Thyroid gland (tissue), 4 donors: Measurements from ENCODE around the gene TFAP2E. TPM values are rescaled to one million over a fixed set of nuclear protein-coding genes. Genes with fewer than 3 reads are reported as not detected.

ENCODE experiments used
- DNase-seq, 2 donors: peaks; one replicate each; pipeline ENCODE4 v3.0.0-alpha.2; 2019
- H3K27ac ChIP-seq, 3 donors: fragments of 200-600 bp; sonication (generic); 1 replicate in 2 of 3; 2 replicates in 1 of 3; pipeline ENCODE4 v1.5.1; 2016 to 2019; ENCODE audit warnings: mild to moderate bottlenecking in 1 of 3, moderate library complexity in 1 of 3
- H3K27me3 ChIP-seq: fragments of 200-600 bp; sonication (generic); one replicate; pipeline ENCODE4 v1.5.1; 2019
- H3K36me3 ChIP-seq, 2 donors: fragments of 200-600 bp; sonication (generic); one replicate each; pipeline ENCODE4 v1.5.1; 2016 to 2019
- H3K4me1 ChIP-seq, 2 donors: fragments of 200-600 bp; sonication (generic); one replicate each; pipeline ENCODE4 v1.5.1; 2017 to 2019
- H3K4me3 ChIP-seq, 3 donors: fragments of 200-600 bp; sonication (generic); replicated peaks in 1 of 3; 1 replicate in 2 of 3; 2 replicates in 1 of 3; pipeline ENCODE4 v1.5.1; 2016; ENCODE audit warnings: mild to moderate bottlenecking in 1 of 3
- H3K9me3 ChIP-seq: fragments of 200-600 bp; sonication (generic); one replicate; pipeline ENCODE4 v1.5.1; 2017
- CTCF ChIP-seq, 6 experiments: fragments of 200-600 bp in 3 of 6; fragments of 450-650 bp in 3 of 6; sonication (generic) in 3 of 6; IDR thresholded peaks; one replicate each; pipeline ENCODE4 v1.5.1; 2016 to 2019; ENCODE audit warnings: antibody characterized with exemption in 6 of 6, mild to moderate bottlenecking in 2 of 6, inconsistent platforms in 1 of 6, moderate library complexity in 1 of 6
- POLR2A ChIP-seq, 2 donors: fragments of 450-650 bp; IDR thresholded peaks; one replicate each; pipeline ENCODE4 v1.6.1; 2017; ENCODE audit warnings: antibody characterized with exemption in 2 of 2, mild to moderate bottlenecking in 2 of 2, moderate library complexity in 1 of 2
- WGBS, 2 donors: methylation state at CpG; one replicate each; pipeline ENCODE4 v1.1.5; 2017; 5-methylcytosine and 5-hydroxymethylcytosine counted together
- intact Hi-C: fragments of 100-400 bp; cut with DNase I; formaldehyde crosslinking; loops from one replicate; pipeline ENCODE4 v1.15.1; 2023
- total RNA-seq, 4 donors: library from RNA; depleted of rRNA; stranded (reverse); fragments of >200 nt; gene quantifications; one replicate each; pipeline ENCODE4 v1.2.3, GENCODE V29; 2016

The TFAP2E gene
- total RNA-seq, 4 donors from 2014 or later: 0.81 TPM; not detected in 3

- intact Hi-C loops: loop anchor here (5.0 to 10.0 kb wide), 2 partner anchors 63 to 159 kb away; no protein-coding TSS in a partner anchor
- Histone ChIP-seq H3K9me3 (no peaks in the 10 kb centered on the region), H3K4me3 (no peak overlapping the region), H3K27me3 (peaks cover under 1% of the 10 kb centered on the region), H3K27ac (no peak overlapping the region), H3K36me3 (peaks cover 0 to under 1% of the 10 kb centered on the region in 2 donors), H3K4me1 (peaks cover 3 to 11% of the 10 kb centered on the region in 2 donors)
- no peak for TF ChIP-seq POLR2A (IDR thresholded peaks at IDR 0.05)
- no peak for TF ChIP-seq CTCF (IDR thresholded peaks at IDR 0.05)
- 38 to 40% methylated on average over 9 of the region's 9 CpGs for WGBS, 2 donors
- DNase-seq: peak; percentile 50 to 54
Measured at GRCh38 chr1:35567947-35568558, 5.1 kb upstream of the TFAP2E start.

- intact Hi-C loops: loop anchor here (5.0 to 10.0 kb wide), 2 partner anchors 64 to 158 kb away; no protein-coding TSS in a partner anchor
- Histone ChIP-seq H3K9me3 (no peaks in the 10 kb centered on the region), H3K4me1 (peaks cover 4 to 20% of the 10 kb centered on the region in 2 donors), H3K27ac (no peak overlapping the region), H3K4me3 (no peak overlapping the region), H3K36me3 (no peaks in the 10 kb centered on the region), H3K27me3 (peaks cover 6% of the 10 kb centered on the region)
- DNase-seq: peak; percentile 71 to 72
- TF ChIP-seq POLR2A (IDR thresholded peaks at IDR 0.05): no peak
- TF ChIP-seq CTCF (IDR thresholded peaks at IDR 0.05): peak; percentile 70 to 92 (median 83)
- 21 to 26% methylated on average over 4 of the region's 4 CpGs for WGBS, 2 donors
Measured at GRCh38 chr1:35568975-35569395, 4.1 kb upstream of the TFAP2E start.

DNA sequence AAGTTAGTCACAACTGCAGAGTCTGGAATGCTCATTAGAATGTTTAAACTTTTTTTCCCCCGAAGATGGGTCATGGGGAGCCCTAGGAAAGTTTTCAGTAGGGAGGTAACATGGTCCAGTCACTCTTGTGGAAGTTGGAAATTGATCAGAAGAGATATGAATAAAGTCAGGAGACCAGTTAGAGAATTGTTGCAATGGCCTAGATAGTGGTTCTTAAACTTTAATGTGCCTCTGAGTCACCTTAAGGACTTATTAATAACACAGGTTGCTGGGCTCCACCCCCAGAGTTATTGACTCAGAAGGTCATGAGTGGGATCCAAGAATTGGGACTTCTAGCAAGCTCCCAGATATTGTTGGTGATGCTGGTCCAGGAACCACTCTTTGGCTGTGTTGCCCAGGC is 3.2 kb upstream of the TFAP2E start:
- Histone ChIP-seq H3K9me3 (no peaks in the 10 kb centered on the region), H3K27me3 (peaks cover 6% of the 10 kb centered on the region), H3K36me3 (no peaks in the 10 kb centered on the region), H3K4me1 (peaks cover 4 to 20% of the 10 kb centered on the region in 2 donors), H3K4me3 (no peak overlapping the region), H3K27ac (no peak overlapping the region)
- WGBS, 2 donors: 72 to 85% methylated on average over 1 of the region's 1 CpG
- intact Hi-C loops: loop anchor here (5.0 to 10.0 kb wide), 2 partner anchors 65 to 157 kb away; no protein-coding TSS in a partner anchor
- TF ChIP-seq POLR2A (IDR thresholded peaks at IDR 0.05): no peak
- TF ChIP-seq CTCF (IDR thresholded peaks at IDR 0.05): no peak
- DNase-seq: no peak

DNA sequence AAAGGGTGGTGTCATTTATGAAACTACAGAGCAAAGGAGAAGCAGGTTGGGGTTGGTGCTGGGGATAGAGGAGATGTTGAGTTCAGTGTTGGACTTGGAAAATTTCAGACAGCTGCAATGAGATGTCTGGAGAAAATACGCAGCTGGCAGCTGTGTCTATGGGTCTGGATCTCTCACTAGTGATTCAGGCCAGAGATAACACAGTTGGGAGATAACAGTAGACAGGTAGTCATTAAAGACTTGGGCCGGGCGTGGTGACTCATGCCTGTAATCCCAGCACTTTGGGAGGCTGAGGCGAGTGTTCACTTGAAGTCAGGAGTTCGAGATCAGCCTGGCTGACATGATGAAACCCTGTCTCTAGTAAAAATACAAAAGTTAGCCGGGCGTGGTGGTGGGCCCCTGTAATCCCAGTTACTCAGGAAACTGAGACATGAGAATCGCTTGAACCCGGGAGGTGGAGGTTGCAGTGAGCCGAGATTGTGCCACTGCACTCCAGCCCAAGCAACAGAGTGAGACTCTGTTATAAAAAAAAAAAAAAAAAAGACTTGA is 2.5 kb upstream of the TFAP2E start:
- Histone ChIP-seq H3K4me1 (peaks cover 4 to 20% of the 10 kb centered on the region in 2 donors), H3K36me3 (no peaks in the 10 kb centered on the region), H3K9me3 (no peaks in the 10 kb centered on the region), H3K27me3 (peaks cover 6% of the 10 kb centered on the region), H3K4me3 (no peak overlapping the region), H3K27ac (no peak overlapping the region)
- no peak for TF ChIP-seq CTCF (IDR thresholded peaks at IDR 0.05)
- no peak for TF ChIP-seq POLR2A (IDR thresholded peaks at IDR 0.05)
- no peak for DNase-seq
- intact Hi-C loops: no loop called here
- WGBS, 2 donors: 86 to 95% methylated on average over 10 of the region's 10 CpGs

GRCh38 chr1:35571263-35571662 is 1.9 kb upstream of the TFAP2E start:
- Histone ChIP-seq H3K36me3 (no peaks in the 10 kb centered on the region), H3K27ac (no peak overlapping the region), H3K27me3 (peaks cover 7% of the 10 kb centered on the region), H3K4me3 (no peak overlapping the region), H3K4me1 (peaks cover 4 to 20% of the 10 kb centered on the region in 2 donors), H3K9me3 (no peaks in the 10 kb centered on the region)
- intact Hi-C loops: no loop called here
- DNase-seq: no peak
- TF ChIP-seq POLR2A (IDR thresholded peaks at IDR 0.05) (no peak), CTCF (IDR thresholded peaks at IDR 0.05) (no peak)
- WGBS, 2 donors: 88 to 94% methylated on average over 8 of the region's 8 CpGs
